ENCODE measurements around the gene MPG.
"Not testable (repeated sequence)": the region's sequence is repeated elsewhere in the genome, so short reads cannot be mapped to it uniquely, and the experiment has no call there.

Gene MPG

DNA sequence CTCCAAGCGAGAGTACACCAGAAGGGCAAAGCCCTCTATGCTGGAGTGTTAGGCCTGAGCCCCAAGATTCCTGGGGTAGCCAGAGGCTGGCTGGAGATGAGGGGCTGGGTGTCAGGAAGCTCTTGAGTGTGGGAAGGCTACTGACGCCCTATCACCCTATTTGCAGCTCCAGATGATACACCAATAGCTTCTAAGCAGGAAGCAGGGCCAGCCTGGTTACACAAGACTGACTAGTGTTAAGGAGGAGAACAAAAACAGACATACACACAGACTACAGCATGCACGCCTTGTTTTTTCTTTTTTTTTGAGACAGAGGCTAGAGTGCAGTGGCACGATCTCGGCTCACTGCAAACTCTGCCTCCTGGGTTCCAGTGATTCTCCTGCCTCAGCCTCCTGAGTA is 40.5 kb upstream of the MPG start:
- Histone ChIP-seq H2BK12ac (ENCODE audit: low read length) (no peak overlapping the region), H3K36me3 (ENCODE audit: control insufficient read depth in 1 of 2, insufficient read depth in 2 of 2, low read length in 2 of 2) (peaks cover 5% of the 10 kb centered on the region in 2 experiments), H3K79me2 (ENCODE audit: control insufficient read depth, insufficient read depth, low read length, poor library complexity) (no peaks in the 10 kb centered on the region), H2BK5ac (ENCODE audit: low read depth, low read length, poor library complexity) (no peak overlapping the region), H3K4ac (ENCODE audit: low read depth, low read length) (no peak overlapping the region), H4K8ac (ENCODE audit: low read depth, low read length) (no peak overlapping the region), H4K91ac (ENCODE audit: low read depth, low read length) (no peak overlapping the region), H3K23ac (ENCODE audit: low read length) (no peak overlapping the region), H2AK5ac (ENCODE audit: low read length) (no peak overlapping the region), H3K4me3 (ENCODE audit: low read depth, low read length) (no peak overlapping the region), H3K9me3 (ENCODE audit: insufficient read depth, low read depth, low read length) (peaks cover 7% of the 10 kb centered on the region), H4K12ac (ENCODE audit: low read depth, low read length) (no peak overlapping the region), H3K9ac (ENCODE audit: low read length) (no peak overlapping the region), H3K27ac (ENCODE audit: low read depth, low read length) (no peak overlapping the region), H2BK120ac (ENCODE audit: insufficient read depth, low read length, poor library complexity) (no peak overlapping the region), H3K4me1 (ENCODE audit: control insufficient read depth in 1 of 2, insufficient read depth in 2 of 2, low read length in 2 of 2) (no peaks in the 10 kb centered on the region), H3K79me1 (ENCODE audit: low read length) (no peaks in the 10 kb centered on the region), H3K18ac (ENCODE audit: low read length) (no peak overlapping the region), H3K27me3 (ENCODE audit: insufficient read depth, low read length) (no peaks in the 10 kb centered on the region), H2AFZ (ENCODE audit: insufficient read depth, low read length, poor library complexity) (no peak overlapping the region), H3K14ac (ENCODE audit: low read length) (no peak overlapping the region), H3K4me2 (ENCODE audit: low read length) (no peak overlapping the region)
- no peak for DNase-seq
- WGBS (ENCODE audit: extremely low coverage, insufficient coverage, insufficient read length) = no CpG with 5 or more reads among the region's 5 CpGs

DNA sequence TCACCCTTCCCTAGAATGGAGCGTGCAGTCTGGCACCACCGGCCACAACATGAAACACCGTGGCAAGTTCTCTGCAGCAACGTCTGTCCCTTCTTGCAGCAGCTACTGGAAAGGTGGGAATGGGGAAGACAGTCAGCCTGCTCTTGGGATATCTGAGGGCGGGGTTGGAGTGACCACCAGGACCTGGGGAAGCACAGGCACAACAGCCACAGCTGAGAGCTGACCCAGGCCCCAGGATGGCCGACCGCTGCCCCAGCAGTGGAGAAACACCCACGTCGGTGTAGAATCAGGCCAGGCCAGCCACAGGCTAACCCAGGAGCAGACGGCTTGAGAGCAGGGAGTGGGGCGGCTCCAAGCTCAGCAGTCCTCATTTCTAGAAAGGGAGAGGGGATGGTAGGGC is 39.8 kb upstream of the MPG start:
- DNase-seq; H4K12ac ChIP-seq (ENCODE audit: low read depth, low read length); H2AFZ ChIP-seq (ENCODE audit: insufficient read depth, low read length, poor library complexity); H2AK5ac ChIP-seq (ENCODE audit: low read length); H2BK120ac ChIP-seq (ENCODE audit: insufficient read depth, low read length, poor library complexity); H3K27me3 ChIP-seq (ENCODE audit: insufficient read depth, low read length); H3K23ac ChIP-seq (ENCODE audit: low read length); H3K4ac ChIP-seq (ENCODE audit: low read depth, low read length); H3K9me3 ChIP-seq (ENCODE audit: insufficient read depth, low read depth, low read length); H3K14ac ChIP-seq (ENCODE audit: low read length); H3K4me2 ChIP-seq (ENCODE audit: low read length); H4K8ac ChIP-seq (ENCODE audit: low read depth, low read length); H3K79me2 ChIP-seq (ENCODE audit: control insufficient read depth, insufficient read depth, low read length, poor library complexity); H3K18ac ChIP-seq (ENCODE audit: low read length); H3K36me3 ChIP-seq (ENCODE audit: control insufficient read depth in 1 of 2, insufficient read depth in 2 of 2, low read length in 2 of 2); H4K91ac ChIP-seq (ENCODE audit: low read depth, low read length); H3K79me1 ChIP-seq (ENCODE audit: low read length); H3K4me3 ChIP-seq (ENCODE audit: low read depth, low read length); H3K27ac ChIP-seq (ENCODE audit: low read depth, low read length); H2BK12ac ChIP-seq (ENCODE audit: low read length); H3K9ac ChIP-seq (ENCODE audit: low read length); H2BK5ac ChIP-seq (ENCODE audit: low read depth, low read length, poor library complexity); H3K4me1 ChIP-seq (ENCODE audit: control insufficient read depth in 1 of 2, insufficient read depth in 2 of 2, low read length in 2 of 2): not testable (repeated sequence)
- no CpG with 5 or more reads among the region's 11 CpGs for WGBS (ENCODE audit: extremely low coverage, insufficient coverage, insufficient read length)

DNA sequence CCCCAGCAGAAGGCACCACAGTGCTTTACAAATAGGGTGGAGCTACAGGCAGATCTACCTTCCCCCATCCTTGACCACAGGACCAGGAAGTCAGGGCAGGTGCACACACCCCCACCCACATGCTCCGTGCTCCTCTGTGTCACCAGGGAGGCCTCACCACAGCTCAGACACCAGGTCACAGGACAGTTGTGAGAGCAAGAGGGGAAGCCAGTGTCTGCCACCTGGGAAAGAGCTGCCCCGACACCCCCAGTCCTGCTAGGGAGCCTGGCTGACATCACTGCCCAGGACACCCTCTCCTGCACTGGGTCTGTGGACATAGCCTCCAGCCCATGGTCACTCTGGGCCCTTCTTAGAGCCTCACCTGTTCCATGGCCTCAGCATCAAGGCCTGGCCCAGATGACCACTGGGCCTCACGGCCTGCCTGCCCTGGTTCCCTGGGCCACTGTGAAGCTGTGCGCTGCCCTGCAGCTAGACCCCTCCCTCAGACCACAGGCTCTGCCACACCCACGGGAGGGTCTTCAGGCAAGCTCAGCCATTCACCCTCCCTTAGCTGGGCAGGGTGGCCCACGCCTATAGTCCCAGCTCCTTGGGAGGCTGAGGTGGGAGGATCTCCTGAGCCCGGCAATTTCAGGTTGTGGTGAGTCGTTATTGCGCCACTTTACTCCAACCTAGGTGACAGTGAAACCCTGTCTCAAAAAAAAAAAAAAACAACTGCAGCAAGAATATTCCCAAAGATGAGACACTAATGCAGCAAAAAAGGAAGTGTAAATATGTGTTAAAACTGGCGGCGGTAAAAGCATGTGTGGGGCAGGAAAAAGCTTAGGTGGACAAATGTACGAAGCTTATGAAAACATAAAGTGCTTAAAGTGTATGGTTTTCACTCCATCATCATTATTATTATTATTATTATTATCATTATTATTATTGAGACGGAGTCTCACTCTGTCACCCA is 38.8 kb upstream of the MPG start:
- peaks cover 8 to 11% of the 10 kb centered on the region in 2 experiments for H3K36me3 ChIP-seq (ENCODE audit: control insufficient read depth in 1 of 2, insufficient read depth in 2 of 2, low read length in 2 of 2)
- H4K12ac ChIP-seq (ENCODE audit: low read depth, low read length) = no peak overlapping the region
- no peak for DNase-seq
- H3K4me2 ChIP-seq (ENCODE audit: low read length) = no peak overlapping the region
- no peak overlapping the region for H3K23ac ChIP-seq (ENCODE audit: low read length)
- H2BK12ac ChIP-seq (ENCODE audit: low read length) = no peak overlapping the region
- no peak overlapping the region for H4K91ac ChIP-seq (ENCODE audit: low read depth, low read length)
- H3K18ac ChIP-seq (ENCODE audit: low read length) = no peak overlapping the region
- no peak overlapping the region for H3K27ac ChIP-seq (ENCODE audit: low read depth, low read length)
- no peak overlapping the region for H3K4me3 ChIP-seq (ENCODE audit: low read depth, low read length)
- no peak overlapping the region for H2AK5ac ChIP-seq (ENCODE audit: low read length)
- H3K14ac ChIP-seq (ENCODE audit: low read length) = no peak overlapping the region
- H4K8ac ChIP-seq (ENCODE audit: low read depth, low read length) = no peak overlapping the region
- no peaks in the 10 kb centered on the region for H3K79me2 ChIP-seq (ENCODE audit: control insufficient read depth, insufficient read depth, low read length, poor library complexity)
- no peaks in the 10 kb centered on the region for H3K4me1 ChIP-seq (ENCODE audit: control insufficient read depth in 1 of 2, insufficient read depth in 2 of 2, low read length in 2 of 2)
- no peaks in the 10 kb centered on the region for H3K79me1 ChIP-seq (ENCODE audit: low read length)
- peaks cover 7% of the 10 kb centered on the region for H3K9me3 ChIP-seq (ENCODE audit: insufficient read depth, low read depth, low read length)
- H3K4ac ChIP-seq (ENCODE audit: low read depth, low read length) = no peak overlapping the region
- no peaks in the 10 kb centered on the region for H3K27me3 ChIP-seq (ENCODE audit: insufficient read depth, low read length)
- no peak overlapping the region for H2AFZ ChIP-seq (ENCODE audit: insufficient read depth, low read length, poor library complexity)
- no peak overlapping the region for H3K9ac ChIP-seq (ENCODE audit: low read length)
- no CpG with 5 or more reads among the region's 13 CpGs for WGBS (ENCODE audit: extremely low coverage, insufficient coverage, insufficient read length)
- H2BK120ac ChIP-seq (ENCODE audit: insufficient read depth, low read length, poor library complexity) = no peak overlapping the region
- H2BK5ac ChIP-seq (ENCODE audit: low read depth, low read length, poor library complexity) = no peak overlapping the region

DNA sequence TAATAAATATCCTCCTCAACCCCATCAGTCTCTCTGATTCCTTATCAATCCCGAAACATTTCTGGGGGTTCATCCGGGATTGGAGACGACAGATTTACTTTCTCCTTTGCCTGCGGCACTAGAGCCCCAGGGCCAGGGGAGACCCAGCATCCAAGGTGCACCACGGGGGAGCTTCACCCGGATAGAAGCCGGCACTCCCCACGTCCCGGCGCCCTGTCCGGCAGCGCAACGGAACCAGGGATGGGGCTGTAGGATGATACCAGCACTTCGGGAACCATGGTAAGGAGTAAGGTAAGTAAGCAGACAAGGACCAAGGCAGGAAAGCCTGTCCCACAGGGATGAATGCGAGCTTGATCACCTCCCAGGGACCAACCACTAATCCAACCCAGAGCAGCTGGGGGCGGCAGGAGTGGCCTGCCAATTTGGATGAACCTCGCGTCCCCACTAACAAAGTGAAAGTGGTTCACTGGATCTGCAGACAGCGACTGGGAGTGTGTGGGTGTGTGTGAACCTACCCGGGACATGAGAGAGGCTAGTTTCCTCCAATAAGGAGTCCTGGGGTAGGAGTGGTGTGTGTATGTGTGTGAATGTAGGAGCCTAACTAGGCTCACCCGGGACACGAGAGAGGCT is 36.5 kb upstream of the MPG start:
- Histone ChIP-seq H3K23ac (ENCODE audit: low read length) (no peak overlapping the region), H4K12ac (ENCODE audit: low read depth, low read length) (no peak overlapping the region), H2BK120ac (ENCODE audit: insufficient read depth, low read length, poor library complexity) (no peak overlapping the region), H3K79me1 (ENCODE audit: low read length) (no peaks in the 10 kb centered on the region), H3K4me3 (ENCODE audit: low read depth, low read length) (no peak overlapping the region), H3K9me3 (ENCODE audit: insufficient read depth, low read depth, low read length) (peaks cover 5% of the 10 kb centered on the region), H3K9ac (ENCODE audit: low read length) (no peak overlapping the region), H3K79me2 (ENCODE audit: control insufficient read depth, insufficient read depth, low read length, poor library complexity) (no peaks in the 10 kb centered on the region), H3K27ac (ENCODE audit: low read depth, low read length) (no peak overlapping the region), H2AFZ (ENCODE audit: insufficient read depth, low read length, poor library complexity) (no peak overlapping the region), H3K4ac (ENCODE audit: low read depth, low read length) (no peak overlapping the region), H3K14ac (ENCODE audit: low read length) (no peak overlapping the region), H3K27me3 (ENCODE audit: insufficient read depth, low read length) (no peaks in the 10 kb centered on the region), H4K91ac (ENCODE audit: low read depth, low read length) (no peak overlapping the region), H3K18ac (ENCODE audit: low read length) (no peak overlapping the region), H2AK5ac (ENCODE audit: low read length) (no peak overlapping the region), H4K8ac (ENCODE audit: low read depth, low read length) (no peak overlapping the region), H3K36me3 (ENCODE audit: control insufficient read depth in 1 of 2, insufficient read depth in 2 of 2, low read length in 2 of 2) (peaks cover 10 to 13% of the 10 kb centered on the region in 2 experiments), H3K4me1 (ENCODE audit: control insufficient read depth in 1 of 2, insufficient read depth in 2 of 2, low read length in 2 of 2) (no peaks in the 10 kb centered on the region), H2BK12ac (ENCODE audit: low read length) (no peak overlapping the region), H2BK5ac (ENCODE audit: low read depth, low read length, poor library complexity) (no peak overlapping the region), H3K4me2 (ENCODE audit: low read length) (no peak overlapping the region)
- DNase-seq = no peak
- no CpG with 5 or more reads among the region's 22 CpGs for WGBS (ENCODE audit: extremely low coverage, insufficient coverage, insufficient read length)
